Measurements from ENCODE around the gene AOPEP.

AOPEP gene

GRCh38 chr9:94995048-94995693 lies 268.7 kb downstream of the AOPEP start:
- no peaks in the 10 kb centered on the region for H3K36me3 ChIP-seq (ENCODE audit: insufficient read depth, low read length)
- no peak overlapping the region for H3K4me3 ChIP-seq (ENCODE audit: low read depth, low read length, poor library complexity, severe bottlenecking)
- no peaks in the 10 kb centered on the region for H3K9me2 ChIP-seq (ENCODE audit: low read depth, low read length)
- no peaks in the 10 kb centered on the region for H3K79me2 ChIP-seq (ENCODE audit: insufficient read depth, low read length)
- H3K4me2 ChIP-seq (ENCODE audit: low read length), result no peak overlapping the region
- no peak overlapping the region for H3K27ac ChIP-seq (ENCODE audit: low read depth, low read length, poor library complexity, severe bottlenecking)
- no peak for TF ChIP-seq CTCF (IDR thresholded peaks at IDR 0.05; ENCODE audit: low read length)
- no peak for TF ChIP-seq EZH2 (IDR thresholded peaks at IDR 0.05; ENCODE audit: borderline replicate concordance, low read length)
- H3K4me1 ChIP-seq (ENCODE audit: insufficient read depth, low read length, severe bottlenecking), result no peaks in the 10 kb centered on the region
- H3K9me3 ChIP-seq (ENCODE audit: low read length), result no peaks in the 10 kb centered on the region
- H4K20me1 ChIP-seq (ENCODE audit: insufficient read depth, low read length), result no peaks in the 10 kb centered on the region
- H3F3A ChIP-seq (ENCODE audit: insufficient read depth, low read length), result no peaks in the 10 kb centered on the region
- no peaks in the 10 kb centered on the region for H3K27me3 ChIP-seq (ENCODE audit: insufficient read depth, low read length)
- H2AFZ ChIP-seq (ENCODE audit: low read length), result no peak overlapping the region
- no peak overlapping the region for H3K9ac ChIP-seq (ENCODE audit: low read length)

- Histone ChIP-seq H3K27ac (ENCODE audit: low read depth, low read length, poor library complexity, severe bottlenecking) (no peak overlapping the region), H3K4me1 (ENCODE audit: insufficient read depth, low read length, severe bottlenecking) (no peaks in the 10 kb centered on the region), H3K4me2 (ENCODE audit: low read length) (no peak overlapping the region), H3K27me3 (ENCODE audit: insufficient read depth, low read length) (no peaks in the 10 kb centered on the region), H3K4me3 (ENCODE audit: low read depth, low read length, poor library complexity, severe bottlenecking) (no peak overlapping the region), H3K9ac (ENCODE audit: low read length) (no peak overlapping the region), H2AFZ (ENCODE audit: low read length) (no peak overlapping the region), H3K9me3 (ENCODE audit: low read length) (no peaks in the 10 kb centered on the region), H3F3A (ENCODE audit: insufficient read depth, low read length) (no peaks in the 10 kb centered on the region), H3K79me2 (ENCODE audit: insufficient read depth, low read length) (no peaks in the 10 kb centered on the region), H3K36me3 (ENCODE audit: insufficient read depth, low read length) (no peaks in the 10 kb centered on the region), H3K9me2 (ENCODE audit: low read depth, low read length) (no peaks in the 10 kb centered on the region), H4K20me1 (ENCODE audit: insufficient read depth, low read length) (no peaks in the 10 kb centered on the region)
- no peak for TF ChIP-seq CTCF (IDR thresholded peaks at IDR 0.05; ENCODE audit: low read length)
- TF ChIP-seq EZH2 (IDR thresholded peaks at IDR 0.05; ENCODE audit: borderline replicate concordance, low read length), result no peak
Measured at GRCh38 chr9:94996641-94997040, 270.1 kb downstream of the AOPEP start.

GRCh38 chr9:94997727-94998126 lies 271.2 kb downstream of the AOPEP start:
- H3K27ac ChIP-seq (ENCODE audit: low read depth, low read length, poor library complexity, severe bottlenecking), result no peak overlapping the region
- no peak overlapping the region for H3K4me2 ChIP-seq (ENCODE audit: low read length)
- H4K20me1 ChIP-seq (ENCODE audit: insufficient read depth, low read length), result no peaks in the 10 kb centered on the region
- no peaks in the 10 kb centered on the region for H3K79me2 ChIP-seq (ENCODE audit: insufficient read depth, low read length)
- H3K9me3 ChIP-seq (ENCODE audit: low read length), result no peaks in the 10 kb centered on the region
- H2AFZ ChIP-seq (ENCODE audit: low read length), result no peak overlapping the region
- no peaks in the 10 kb centered on the region for H3K4me1 ChIP-seq (ENCODE audit: insufficient read depth, low read length, severe bottlenecking)
- no peak for TF ChIP-seq CTCF (IDR thresholded peaks at IDR 0.05; ENCODE audit: low read length)
- TF ChIP-seq EZH2 (IDR thresholded peaks at IDR 0.05; ENCODE audit: borderline replicate concordance, low read length), result no peak
- no peaks in the 10 kb centered on the region for H3F3A ChIP-seq (ENCODE audit: insufficient read depth, low read length)
- H3K4me3 ChIP-seq (ENCODE audit: low read depth, low read length, poor library complexity, severe bottlenecking), result no peak overlapping the region
- no peaks in the 10 kb centered on the region for H3K9me2 ChIP-seq (ENCODE audit: low read depth, low read length)
- H3K36me3 ChIP-seq (ENCODE audit: insufficient read depth, low read length), result no peaks in the 10 kb centered on the region
- H3K27me3 ChIP-seq (ENCODE audit: insufficient read depth, low read length), result no peaks in the 10 kb centered on the region
- H3K9ac ChIP-seq (ENCODE audit: low read length), result no peak overlapping the region

Data from OCI-LY1 (cell line).